H1 (cell line): ENCODE measurements around the gene ZNF785. TPM values are rescaled to one million over a fixed set of nuclear protein-coding genes. Genes with fewer than 3 reads are reported as not detected.

Experiments
- CTCF ChIA-PET: fragments of 300-600 bp; sonication (Branson Sonifier 250); formaldehyde crosslinking; loops from one replicate; lab custom pipeline; 2021; ENCODE audit not compliant: partially characterized antibody; lab: Charles Lee
- POLR2A ChIA-PET: fragments of 300-600 bp; sonication (Branson Sonifier 250); formaldehyde crosslinking; loops from one replicate; lab custom pipeline; 2021; ENCODE audit warnings: inconsistent platforms; ENCODE audit not compliant: partially characterized antibody; lab: Charles Lee
- DNase-seq, 2 experiments: peaks; one replicate each; pipeline versions ENCODE4 v3.0.0 to v3.0.0-alpha.2; 2010 to 2022; ENCODE audit warnings: low spot score in 2 of 2, low read depth in 1 of 2, mixed read lengths in 1 of 2
- FAIRE-seq: peaks from 2 replicates; lab custom pipeline; 2011; peaks lifted over from hg19 to GRCh38; lab: Jason Lieb, UNC
- H2AFZ ChIP-seq: 2 replicates; pipeline ENCODE4 v1.8.1; 2012; ENCODE audit warnings: low read length, inconsistent platforms
- H2AK5ac ChIP-seq: 2 replicates; pipeline ENCODE4 v1.6.1; 2013; ENCODE audit warnings: low read depth, low read length
- H2BK120ac ChIP-seq: replicated peaks from 2 replicates; pipeline ENCODE3; 2013; ENCODE audit warnings: low read depth, low read length, inconsistent platforms
- H2BK12ac ChIP-seq: 2 replicates; pipeline ENCODE4 v1.6.1; 2013; ENCODE audit warnings: low read depth, low read length
- H2BK15ac ChIP-seq: 2 replicates; pipeline ENCODE4 v1.6.1; 2013; ENCODE audit warnings: low read length
- H2BK20ac ChIP-seq: 2 replicates; pipeline ENCODE4 v1.6.1; 2013; ENCODE audit warnings: low read length
- H2BK5ac ChIP-seq: 2 replicates; pipeline ENCODE4 v1.6.1; 2013; ENCODE audit warnings: low read depth, low read length
- H3K14ac ChIP-seq: 2 replicates; pipeline ENCODE4 v1.6.1; 2013; ENCODE audit warnings: inconsistent platforms; ENCODE audit not compliant: insufficient read length
- H3K18ac ChIP-seq: 2 replicates; pipeline ENCODE4 v1.6.1; 2013; ENCODE audit warnings: low read length; ENCODE audit errors: extremely low read depth
- H3K23ac ChIP-seq: 2 replicates; pipeline ENCODE4 v1.6.1; 2013; ENCODE audit warnings: inconsistent platforms; ENCODE audit not compliant: insufficient read length
- H3K23me2 ChIP-seq: 2 replicates; pipeline ENCODE4 v1.6.1; 2013; ENCODE audit warnings: low read depth, low read length
- H3K27ac ChIP-seq: 2 replicates; pipeline ENCODE4 v1.6.1; 2011; ENCODE audit warnings: low read depth, low read length, inconsistent platforms
- H3K27me3 ChIP-seq, 4 experiments: replicated peaks in 1 of 4; 1 replicate in 1 of 4; 2 replicates in 3 of 4; pipeline versions ENCODE4 v1.6.1 to v1.8.1; 2011 to 2013; ENCODE audit warnings: low read length in 3 of 4, mild to moderate bottlenecking in 3 of 4, inconsistent platforms in 2 of 4, mixed read lengths in 2 of 4, moderate library complexity in 1 of 4; ENCODE audit not compliant: control insufficient read depth in 3 of 4, insufficient read depth in 3 of 4; ENCODE audit errors: extremely low read depth in 1 of 4
- H3K36me3 ChIP-seq, 4 experiments: 2 replicates each; pipeline versions ENCODE4 v1.6.1 to v1.8.1; 2011 to 2013; ENCODE audit warnings: mild to moderate bottlenecking in 4 of 4, low read length in 3 of 4, moderate library complexity in 2 of 4, control low read depth in 1 of 4, inconsistent platforms in 1 of 4; ENCODE audit not compliant: insufficient read depth in 4 of 4, control insufficient read depth in 2 of 4
- H3K4ac ChIP-seq: replicated peaks from 2 replicates; pipeline ENCODE3; 2013; ENCODE audit warnings: low read length, low read depth, mixed read lengths, inconsistent platforms; ENCODE audit not compliant: insufficient read length
- H3K4me1 ChIP-seq, 4 experiments: replicated peaks in 1 of 4; 1 replicate in 1 of 4; 2 replicates in 3 of 4; pipeline versions ENCODE4 v1.6.1 to v1.8.1; 2011 to 2013; ENCODE audit warnings: low read length in 3 of 4, inconsistent platforms in 2 of 4, mixed read lengths in 1 of 4; ENCODE audit not compliant: insufficient read depth in 4 of 4, control insufficient read depth in 3 of 4
- H3K4me2 ChIP-seq, 2 experiments: 2 replicates each; pipeline versions ENCODE4 v1.6.1 to v1.8.1; 2011 to 2013; ENCODE audit warnings: low read depth in 2 of 2, low read length in 2 of 2, control low read depth in 1 of 2, inconsistent platforms in 1 of 2, mild to moderate bottlenecking in 1 of 2; ENCODE audit not compliant: insufficient read depth in 1 of 2
- H3K4me3 ChIP-seq, 4 experiments: fragments of 200-600, 300-600 bp in 1 of 4; sonication (generic), shearing (Covaris generic), sonication (Bioruptor Twin) in 1 of 4; 2 replicates each; pipeline versions ENCODE4 v1.5.1 to v1.8.1; 2011 to 2016; ENCODE audit warnings: low read length in 4 of 4, low read depth in 3 of 4, control low read depth in 2 of 4, inconsistent platforms in 2 of 4, mild to moderate bottlenecking in 2 of 4, mixed read lengths in 1 of 4, moderate library complexity in 1 of 4; ENCODE audit not compliant: insufficient read depth in 2 of 4; ENCODE audit errors: extremely low read depth in 1 of 4
- H3K56ac ChIP-seq: replicated peaks from 2 replicates; pipeline ENCODE3; 2013; ENCODE audit warnings: low read depth, mild to moderate bottlenecking, mixed read lengths, low read length, inconsistent platforms; ENCODE audit not compliant: insufficient read length
- H3K79me1 ChIP-seq: 2 replicates; pipeline ENCODE4 v1.6.1; 2013; ENCODE audit warnings: low read depth, low read length, control low read depth
- H3K79me2 ChIP-seq, 2 experiments: 2 replicates each; pipeline versions ENCODE4 v1.6.1 to v1.8.1; 2012 to 2013; ENCODE audit warnings: low read length in 2 of 2, mild to moderate bottlenecking in 2 of 2, inconsistent platforms in 1 of 2; ENCODE audit not compliant: insufficient read depth in 2 of 2, control insufficient read depth in 1 of 2
- H3K9ac ChIP-seq, 4 experiments: replicated peaks in 1 of 4; 1 replicate in 1 of 4; 2 replicates in 3 of 4; pipeline versions ENCODE4 v1.6.1 to v1.8.1; 2011 to 2013; ENCODE audit warnings: low read depth in 3 of 4, low read length in 3 of 4, control low read depth in 2 of 4, mild to moderate bottlenecking in 2 of 4, moderate library complexity in 2 of 4, inconsistent platforms in 1 of 4; ENCODE audit errors: extremely low read depth in 1 of 4
- H3K9me3 ChIP-seq, 2 experiments: 2 replicates each; pipeline versions ENCODE4 v1.6.1 to v1.8.1; 2012 to 2013; ENCODE audit warnings: mild to moderate bottlenecking in 2 of 2, moderate library complexity in 2 of 2, control low read depth in 1 of 2, inconsistent platforms in 1 of 2, low read depth in 1 of 2, low read length in 1 of 2, mixed read lengths in 1 of 2; ENCODE audit not compliant: insufficient read depth in 2 of 2
- H4K20me1 ChIP-seq, 2 experiments: replicated peaks in 1 of 2; 2 replicates each; pipeline versions ENCODE3 to v1.8.1; 2011 to 2013; ENCODE audit warnings: inconsistent platforms in 2 of 2, low read length in 2 of 2, mild to moderate bottlenecking in 1 of 2; ENCODE audit not compliant: insufficient read depth in 2 of 2, control insufficient read depth in 1 of 2
- H4K5ac ChIP-seq: 2 replicates; pipeline ENCODE4 v1.6.1; 2013; ENCODE audit warnings: low read length, low read depth, mixed read lengths, inconsistent platforms; ENCODE audit not compliant: insufficient read length
- H4K8ac ChIP-seq: 2 replicates; pipeline ENCODE4 v1.8.0; 2013; ENCODE audit warnings: mild to moderate bottlenecking, moderate library complexity, low read length, inconsistent platforms; ENCODE audit not compliant: insufficient read depth; ENCODE audit errors: extremely low read depth
- H4K91ac ChIP-seq: replicated peaks from 2 replicates; pipeline ENCODE3; 2013; ENCODE audit warnings: low read length, mixed read lengths, inconsistent platforms; ENCODE audit not compliant: insufficient read length
- BRCA1 ChIP-seq: IDR thresholded peaks from 2 replicates; pipeline ENCODE4 v1.6.1; 2012; ENCODE audit warnings: low read depth, low read length, improper control_type of control experiment
- CEBPB ChIP-seq: IDR thresholded peaks from 2 replicates; pipeline ENCODE4 v1.6.1; 2012; ENCODE audit warnings: low read depth, low read length
- HDAC2 ChIP-seq, 2 experiments: fragments of 300-600 bp in 1 of 2; sonication (generic) in 1 of 2; IDR thresholded peaks; 2 replicates each; pipeline ENCODE4 v1.6.1; 2011 to 2012; ENCODE audit warnings: low read depth in 2 of 2, low read length in 2 of 2, mild to moderate bottlenecking in 2 of 2, moderate library complexity in 2 of 2, borderline replicate concordance in 1 of 2, inconsistent platforms in 1 of 2
- NANOG ChIP-seq: IDR thresholded peaks from 2 replicates; pipeline ENCODE4 v1.6.1; 2011; ENCODE audit warnings: low read length, low read depth, mild to moderate bottlenecking, inconsistent platforms; ENCODE audit not compliant: insufficient read depth, poor library complexity, severe bottlenecking
- POU5F1 ChIP-seq: IDR thresholded peaks from 2 replicates; pipeline ENCODE4 v1.6.1; 2011; ENCODE audit warnings: low read depth, mild to moderate bottlenecking, low read length, moderate library complexity
- RAD21 ChIP-seq, 2 experiments: IDR thresholded peaks in 1 of 2; conservative IDR thresholded peaks in 1 of 2; 2 replicates each; pipeline ENCODE4 v1.6.1; 2011; ENCODE audit warnings: low read depth in 2 of 2, low read length in 2 of 2, improper control_type of control experiment in 1 of 2, inconsistent platforms in 1 of 2, mild to moderate bottlenecking in 1 of 2, moderate library complexity in 1 of 2
- RBBP5 ChIP-seq: IDR thresholded peaks from 2 replicates; pipeline ENCODE4 v1.7.1; 2012; ENCODE audit warnings: low read depth, mild to moderate bottlenecking, inconsistent platforms, low read length, moderate library complexity, borderline replicate concordance
- SIN3A ChIP-seq, 2 experiments: IDR thresholded peaks in 1 of 2; conservative IDR thresholded peaks in 1 of 2; 2 replicates each; pipeline ENCODE4 v1.6.1; 2011 to 2012; ENCODE audit warnings: low read length in 2 of 2, improper control_type of control experiment in 1 of 2, low read depth in 1 of 2, mild to moderate bottlenecking in 1 of 2
- SP1 ChIP-seq: IDR thresholded peaks from 2 replicates; pipeline ENCODE4 v1.6.1; 2011; ENCODE audit warnings: low read depth, low read length
- WGBS, 2 experiments: shearing (Covaris generic) in 1 of 2; methylation state at CpG; one replicate each; pipeline versions ENCODE4 v1.1.6 to v1.1.7; 2013 to 2015; ENCODE audit warnings: low lambda C conversion rate in 2 of 2, mixed read lengths in 2 of 2, inconsistent platforms in 1 of 2, low coverage in 1 of 2, missing lambda C conversion rate in 1 of 2; ENCODE audit not compliant: insufficient replicate concordance in 2 of 2, insufficient coverage in 1 of 2, insufficient read length in 1 of 2; ENCODE audit errors: extremely low coverage in 1 of 2, missing lambda C conversion rate in 1 of 2; 5-methylcytosine and 5-hydroxymethylcytosine counted together
- polyA plus RNA-seq, 7 experiments: library from polyadenylated mRNA; depleted of rRNA in 3 of 7; stranded (reverse) in 5 of 7; unstranded in 2 of 7; fragments of >200 nt in 5 of 7; fragments of 200-250 nt in 2 of 7; gene quantifications; 1 replicate in 5 of 7; 2 replicates in 1 of 7; 4 replicates in 1 of 7; pipeline versions ENCODE4 v1.2.1 to v1.2.3, GENCODE V29; 2011 to 2013; ENCODE audit warnings: missing spikeins in 2 of 7, mixed read lengths in 2 of 7
- total RNA-seq: library from RNA; stranded (reverse); fragmentation: NEBNext Ultra II Directional; extraction: Animal tissue kit (Norgen Biotek cat#: 25700); gene quantifications from 2 replicates; pipeline ENCODE4 v1.2.1, GENCODE V29; 2021

The ZNF785 gene
- total and polyA plus RNA-seq, 2 of the 8 experiments (the other 6 are each of a cell fraction or from before 2014, with no cell fraction given): 8.6 to 12.9 TPM

- Histone ChIP-seq H2BK15ac (no peak overlapping the region), H3K36me3 (peaks cover 6 to 36% (median 24%) of the 10 kb centered on the region in 4 experiments; a peak in 7 of 8 replicates)
Observed at GRCh38 chr16:30605158-30605557, 19.7 kb upstream of the ZNF785 start.

More at GRCh38 chr16:30605158-30605557, 19.7 kb upstream of the ZNF785 start:
- H3K18ac ChIP-seq: no peak overlapping the region
- no peak overlapping the region for H3K23ac ChIP-seq
- DNase-seq (no peak), FAIRE-seq (no peak)
- H3K14ac ChIP-seq: no peak overlapping the region
- no peaks in the 10 kb centered on the region; the same call in 1 of the 2 replicates for H3K79me1 ChIP-seq
- no peak overlapping the region for H2BK120ac ChIP-seq
- no peak overlapping the region for H4K8ac ChIP-seq
- H3K4me3 ChIP-seq: no peak overlapping the region
- WGBS, 2 experiments: 90% methylated on average over 15 of the region's 15 CpGs; no CpG with 5 or more reads in 1 of the 2 experiments
- 0 out of 4 replicates have a peak, but pooled peaks cover 0 to 5% of the 10 kb centered on the region in 2 experiments for H3K79me2 ChIP-seq
- H4K5ac ChIP-seq: no peak overlapping the region
- peaks cover 2% of the 10 kb centered on the region; the same call in 1 of the 2 replicates for H3K23me2 ChIP-seq
- H3K56ac ChIP-seq: no peak overlapping the region
- H2BK20ac ChIP-seq: no peak overlapping the region
- H3K9ac ChIP-seq: no peak overlapping the region
- H3K27ac ChIP-seq: no peak overlapping the region
- peaks cover 0 to 2% (median 0%) of the 10 kb centered on the region in 4 experiments; a peak in 2 of 7 replicates for H3K4me1 ChIP-seq
- no peak overlapping the region for H4K91ac ChIP-seq
- no peak overlapping the region for H2AK5ac ChIP-seq
- H2BK12ac ChIP-seq: no peak overlapping the region
- H2AFZ ChIP-seq: no peak overlapping the region
- peaks cover 0 to 2% of the 10 kb centered on the region in 2 experiments for H4K20me1 ChIP-seq
- TF ChIP-seq CEBPB: no peak
- TF ChIP-seq SIN3A (conservative IDR thresholded peaks at IDR 0.05 in 1 of 2, IDR thresholded peaks at IDR 0.05 in 1 of 2; ENCODE audit: low read depth in 1 of 2, low read length in 2 of 2): no peak
- TF ChIP-seq RAD21 (IDR thresholded peaks at IDR 0.05 in 1 of 2, conservative IDR thresholded peaks at IDR 0.05 in 1 of 2; ENCODE audit: low read depth in 2 of 2, low read length in 2 of 2): no peak
- TF ChIP-seq HDAC2 (IDR thresholded peaks at IDR 0.05; ENCODE audit: borderline replicate concordance in 1 of 2, low read depth in 2 of 2, low read length in 2 of 2): no peak
- no peak for TF ChIP-seq POU5F1
- no peak for TF ChIP-seq SP1
- no peak for TF ChIP-seq RBBP5
- TF ChIP-seq NANOG: no peak
- TF ChIP-seq BRCA1: no peak
- no peaks in the 10 kb centered on the region for H3K27me3 ChIP-seq
- no peaks in the 10 kb centered on the region for H3K9me3 ChIP-seq
- no peak overlapping the region for H3K4ac ChIP-seq
- H2BK5ac ChIP-seq: no peak overlapping the region
- CTCF ChIA-PET: interaction anchor here (0.7 to 3.7 kb wide), 4 partner anchors 10 to 24 kb away, joined by 3 to 13 read pairs (median 4); partner anchors contain the start of gene ZNF785
- POLR2A ChIA-PET: interaction anchor here (0.6 to 2.0 kb wide), 3 partner anchors 9 to 34 kb away, joined by 3 to 6 read pairs (median 3); partner anchors contain the start of gene ZNF688
- no peak overlapping the region for H3K4me2 ChIP-seq
